NCI-H748 treated with DMSO at 0.1 percent for 48 hours (cell line): Measurements from ENCODE around the gene PCGF2.
A peak's percentile ranks its signal among the peaks of the same experiment; 100 is the strongest.

ENCODE experiments used
- DNase-seq: peaks from one replicate; lab custom pipeline; 2025; lab: John Stamatoyannopoulos, UW

Gene PCGF2

DNA sequence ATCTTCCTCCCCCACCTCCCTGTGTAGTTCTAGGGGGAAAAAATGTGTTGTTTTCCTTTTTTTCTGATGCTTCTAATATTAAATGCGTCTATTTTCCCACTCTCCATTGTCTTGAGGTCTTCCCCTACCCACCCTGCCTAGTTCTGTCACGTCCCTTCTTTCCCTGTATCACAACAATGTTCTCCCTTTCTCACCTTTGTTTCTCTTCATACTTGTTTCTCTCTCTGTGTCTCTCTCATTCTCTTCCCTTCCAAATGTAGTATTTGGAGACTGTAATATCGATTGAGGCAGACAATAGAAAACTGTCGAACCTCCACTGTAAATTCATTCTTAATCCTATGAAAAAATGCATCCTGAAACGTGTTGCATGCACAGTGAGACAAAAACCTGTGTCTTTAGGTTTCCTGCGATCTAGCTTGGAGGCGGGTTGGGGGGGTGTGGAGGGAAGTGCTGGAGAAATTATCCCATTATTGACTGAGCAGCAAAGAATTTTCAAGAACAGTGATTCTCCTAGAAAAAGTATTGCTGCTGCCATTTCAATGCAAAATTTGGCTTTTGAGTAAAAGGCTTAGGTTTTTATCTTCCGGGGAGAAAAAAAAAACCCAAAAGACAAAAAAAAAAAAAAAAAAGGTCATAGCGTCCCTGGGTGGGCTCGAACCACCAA, 3.1 kb upstream of the PCGF2 start:
- DNase-seq, result peak; percentile 61

- peak; percentile 61 for DNase-seq
Measured at GRCh38 chr17:38750312-38751121, 2.4 kb upstream of the PCGF2 start.

- no peak for DNase-seq
Measured at GRCh38 chr17:38750044-38750311, 1.8 kb upstream of the PCGF2 start.

GRCh38 chr17:38749223-38750043, 1.3 kb upstream of the PCGF2 start:
- DNase-seq, result peak; percentile 50

DNA sequence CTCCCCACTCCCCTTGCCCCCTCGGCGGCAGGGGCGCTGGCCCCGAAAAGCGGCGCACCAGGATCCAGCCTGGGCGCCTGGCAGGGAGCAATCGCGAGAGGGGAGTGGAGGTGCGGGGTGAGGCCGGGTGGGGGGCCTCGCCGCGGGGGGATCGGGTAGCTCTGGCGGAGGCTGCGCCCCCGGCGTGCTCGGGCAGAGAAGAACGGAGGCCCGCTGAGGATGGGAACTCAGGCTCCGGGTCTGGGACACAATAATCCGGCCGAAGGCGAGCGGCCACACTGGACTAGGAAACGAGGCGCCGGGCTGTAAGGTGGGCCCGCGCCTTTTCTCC, 721 bp upstream of the PCGF2 start:
- no peak for DNase-seq

- DNase-seq, result no peak
Measured at GRCh38 chr17:38747463-38748148, 530 bp downstream of the PCGF2 start.

GRCh38 chr17:38746849-38747462, 1.2 kb downstream of the PCGF2 start:
- no peak for DNase-seq

GRCh38 chr17:38746004-38746848, 1.9 kb downstream of the PCGF2 start:
- no peak for DNase-seq

DNA sequence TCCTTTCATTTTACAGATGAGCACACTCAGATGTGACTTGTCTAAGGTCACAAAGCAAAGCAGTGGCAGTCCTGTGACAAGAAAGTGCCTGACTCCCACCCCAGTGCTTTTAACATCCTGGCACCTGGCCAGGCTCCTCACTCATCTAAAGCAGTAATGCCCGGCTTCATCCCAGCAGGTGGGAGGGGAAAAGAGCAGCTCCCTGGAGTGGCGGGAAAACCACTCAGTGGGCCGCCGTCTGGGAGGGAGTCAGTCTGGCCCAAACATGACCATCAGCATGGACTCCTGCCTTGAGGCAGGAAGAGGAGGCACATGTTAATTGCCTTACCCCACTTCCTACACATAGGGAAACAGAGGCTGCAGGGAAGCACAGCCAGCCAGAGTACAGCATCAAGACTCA, 2.6 kb downstream of the PCGF2 start:
- no peak for DNase-seq

- no peak for DNase-seq
Measured at GRCh38 chr17:38743556-38744171, 4.5 kb downstream of the PCGF2 start.

DNA sequence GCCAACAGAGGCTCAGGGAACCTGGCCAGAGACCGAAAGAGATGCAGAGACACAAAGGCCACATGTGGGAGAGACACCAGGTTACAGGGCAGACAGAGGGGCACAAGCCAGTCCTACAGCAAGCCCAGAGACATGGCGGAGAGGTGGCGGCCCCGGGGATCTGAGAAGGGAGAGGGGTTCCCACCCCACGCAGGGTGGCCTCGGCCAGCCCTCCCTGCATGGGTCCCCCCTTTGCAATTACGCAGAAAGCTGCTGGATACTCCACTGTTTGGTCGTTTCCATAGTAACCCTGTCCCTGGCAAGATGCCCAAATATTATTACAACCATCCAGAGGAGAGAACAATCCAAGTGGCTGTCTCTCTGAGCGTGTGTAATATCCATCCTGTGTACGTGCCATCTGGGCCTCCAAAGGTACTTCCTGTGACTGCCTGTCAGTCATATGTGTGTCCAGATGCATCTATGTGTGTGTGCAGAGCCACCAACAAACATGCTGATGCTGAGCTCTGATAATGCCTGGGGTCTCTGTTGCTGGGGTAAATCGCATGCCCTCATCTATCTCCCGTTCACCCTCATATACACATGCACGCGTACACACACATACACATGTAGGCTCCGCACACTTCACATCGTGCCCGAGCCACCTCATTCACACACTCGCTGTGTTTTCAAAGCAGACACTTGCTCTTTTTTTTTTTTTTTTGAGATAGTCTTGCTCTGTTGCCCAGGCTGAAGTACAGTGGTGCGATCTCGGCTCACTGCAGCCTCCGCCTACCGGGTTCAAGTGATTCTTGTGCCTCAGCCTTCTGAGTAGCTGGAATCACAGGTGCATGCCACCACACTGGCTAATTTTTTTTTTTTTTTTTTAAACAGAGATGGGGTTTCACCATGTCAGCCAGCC, 5.5 kb downstream of the PCGF2 start:
- no peak for DNase-seq

GRCh38 chr17:38741921-38742410, 6.2 kb downstream of the PCGF2 start:
- no peak for DNase-seq

DNA sequence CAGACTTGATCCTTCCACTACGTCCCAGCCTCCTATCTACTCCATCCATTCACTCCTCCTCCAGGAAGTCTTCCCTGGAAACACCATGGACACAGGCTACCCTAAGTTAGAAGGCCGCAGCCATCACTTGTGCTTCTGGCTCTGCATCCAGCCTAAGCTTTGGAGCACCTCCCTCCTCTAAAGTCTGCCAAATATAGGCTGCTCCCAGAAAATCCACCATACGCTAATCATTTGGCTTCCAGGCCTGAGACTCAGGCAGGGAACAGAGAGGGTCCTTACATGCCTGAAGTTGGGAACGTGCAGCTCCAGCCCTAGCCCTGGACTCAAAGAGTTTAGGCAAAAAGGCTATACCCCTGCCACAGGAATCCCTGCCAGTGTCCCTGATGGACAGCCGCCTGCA, 6.7 kb downstream of the PCGF2 start:
- DNase-seq, result no peak

- DNase-seq, result no peak
Measured at GRCh38 chr17:38740806-38741205, 7.3 kb downstream of the PCGF2 start.

GRCh38 chr17:38740044-38740443, 8.1 kb downstream of the PCGF2 start:
- DNase-seq, result no peak

- no peak for DNase-seq
Measured at GRCh38 chr17:38739305-38739704, 8.8 kb downstream of the PCGF2 start.

GRCh38 chr17:38738686-38739085, 9.4 kb downstream of the PCGF2 start:
- DNase-seq, result no peak

- DNase-seq, result no peak
Measured at GRCh38 chr17:38738007-38738662, 10.0 kb downstream of the PCGF2 start.
